T-helper 1 cell treated with Interleukin-12 subunit alpha and Interleukin-12 subunit beta and Interleukin-4 antibody, amounts not matched to agents 30 μg/mL and 1 μg/mL, for 36 hours (primary cell): ENCODE results near the gene MOCS2.

Experiments
- H3K27ac Mint-ChIP-seq: one replicate; pipeline ENCODE4 v1.8.0; 2021; ENCODE audit warnings: mild to moderate bottlenecking, mixed read lengths
- H3K27me3 Mint-ChIP-seq: one replicate; pipeline ENCODE4 v1.8.0; 2021; ENCODE audit warnings: low read depth, mixed read lengths
- H3K36me3 Mint-ChIP-seq: one replicate; pipeline ENCODE4 v1.8.0; 2021; ENCODE audit warnings: low read depth, mixed read lengths
- H3K4me1 Mint-ChIP-seq: one replicate; pipeline ENCODE4 v1.8.0; 2021; ENCODE audit warnings: low read depth, mixed read lengths
- H3K4me3 Mint-ChIP-seq: one replicate; pipeline ENCODE4 v1.8.0; 2021; ENCODE audit warnings: mild to moderate bottlenecking, moderate library complexity, mixed read lengths
- H3K9me3 Mint-ChIP-seq: one replicate; pipeline ENCODE4 v1.8.0; 2021; ENCODE audit warnings: mixed read lengths

MOCS2 gene

GRCh38 chr5:53111139-53111538 is 1.6 kb upstream of the MOCS2 start:
- peaks cover 5% of the 10 kb centered on the region for H3K36me3 Mint-ChIP-seq
- peaks cover 17% of the 10 kb centered on the region for H3K4me1 Mint-ChIP-seq
- H3K9me3 Mint-ChIP-seq: no peaks in the 10 kb centered on the region
- no peak overlapping the region for H3K4me3 Mint-ChIP-seq
- no peaks in the 10 kb centered on the region for H3K27me3 Mint-ChIP-seq
- H3K27ac Mint-ChIP-seq: no peak overlapping the region

GRCh38 chr5:53110156-53110555 is 599 bp upstream of the MOCS2 start:
- Mint-ChIP-seq H3K27me3 (no peaks in the 10 kb centered on the region), H3K4me1 (peaks cover 20% of the 10 kb centered on the region), H3K27ac (peak overlapping the region; percentile 70), H3K36me3 (peaks cover 9% of the 10 kb centered on the region), H3K9me3 (no peaks in the 10 kb centered on the region), H3K4me3 (peak overlapping the region; percentile 88)

GRCh38 chr5:53109056-53109442 is 508 bp downstream of the MOCS2 start:
- Mint-ChIP-seq H3K27ac (peak overlapping the region; percentile 77), H3K4me3 (peak overlapping the region; percentile 88), H3K27me3 (no peaks in the 10 kb centered on the region), H3K36me3 (peaks cover 10% of the 10 kb centered on the region), H3K4me1 (peaks cover 20% of the 10 kb centered on the region), H3K9me3 (no peaks in the 10 kb centered on the region)

GRCh38 chr5:53105611-53106300 is 3.8 kb downstream of the MOCS2 start:
- Mint-ChIP-seq H3K4me3 (no peak overlapping the region), H3K4me1 (peaks cover 24% of the 10 kb centered on the region), H3K27ac (no peak overlapping the region), H3K9me3 (no peaks in the 10 kb centered on the region), H3K27me3 (no peaks in the 10 kb centered on the region), H3K36me3 (peaks cover 26% of the 10 kb centered on the region)

- Mint-ChIP-seq H3K4me3 (no peak overlapping the region), H3K27ac (no peak overlapping the region), H3K27me3 (no peaks in the 10 kb centered on the region), H3K9me3 (no peaks in the 10 kb centered on the region), H3K4me1 (peaks cover 7% of the 10 kb centered on the region), H3K36me3 (peaks cover 34% of the 10 kb centered on the region)
These were observed 9.0 kb downstream of the MOCS2 start for GRCh38 chr5:53100606-53101005.

- H3K27ac Mint-ChIP-seq: no peak overlapping the region
These were observed 10.0 kb downstream of the MOCS2 start for GRCh38 chr5:53099546-53099945.

GRCh38 chr5:53095931-53096525 is 13.5 kb downstream of the MOCS2 start:
- peak overlapping the region; percentile 38 for H3K27ac Mint-ChIP-seq
- no peaks in the 10 kb centered on the region for H3K9me3 Mint-ChIP-seq
- H3K4me1 Mint-ChIP-seq: peaks cover 6% of the 10 kb centered on the region
- H3K4me3 Mint-ChIP-seq: no peak overlapping the region
- peaks cover 20% of the 10 kb centered on the region for H3K36me3 Mint-ChIP-seq
- no peaks in the 10 kb centered on the region for H3K27me3 Mint-ChIP-seq

More at GRCh38 chr5:53099546-53099945, 10.0 kb downstream of the MOCS2 start:
- Mint-ChIP-seq H3K4me1 (peaks cover 7% of the 10 kb centered on the region), H3K4me3 (no peak overlapping the region), H3K36me3 (peaks cover 34% of the 10 kb centered on the region), H3K27me3 (no peaks in the 10 kb centered on the region), H3K9me3 (no peaks in the 10 kb centered on the region)

GRCh38 chr5:53095217-53095616 is 14.3 kb downstream of the MOCS2 start:
- no peaks in the 10 kb centered on the region for H3K9me3 Mint-ChIP-seq
- peaks cover 8% of the 10 kb centered on the region for H3K4me1 Mint-ChIP-seq
- no peaks in the 10 kb centered on the region for H3K27me3 Mint-ChIP-seq
- H3K27ac Mint-ChIP-seq: no peak overlapping the region
- H3K4me3 Mint-ChIP-seq: no peak overlapping the region
- peaks cover 20% of the 10 kb centered on the region for H3K36me3 Mint-ChIP-seq

GRCh38 chr5:53092242-53092641 is 17.3 kb downstream of the MOCS2 start:
- Mint-ChIP-seq H3K36me3 (peaks cover 16% of the 10 kb centered on the region), H3K9me3 (no peaks in the 10 kb centered on the region), H3K4me1 (peaks cover 20% of the 10 kb centered on the region), H3K4me3 (no peak overlapping the region), H3K27ac (no peak overlapping the region), H3K27me3 (peaks cover 4% of the 10 kb centered on the region)

- no peaks in the 10 kb centered on the region for H3K9me3 Mint-ChIP-seq
- H3K4me3 Mint-ChIP-seq: no peak overlapping the region
- peaks cover 4% of the 10 kb centered on the region for H3K27me3 Mint-ChIP-seq
- no peak overlapping the region for H3K27ac Mint-ChIP-seq
- H3K36me3 Mint-ChIP-seq: peaks cover 21% of the 10 kb centered on the region
- H3K4me1 Mint-ChIP-seq: peaks cover 25% of the 10 kb centered on the region
These were observed 18.3 kb downstream of the MOCS2 start for GRCh38 chr5:53091289-53091688.

GRCh38 chr5:53090229-53090628 is 19.3 kb downstream of the MOCS2 start:
- Mint-ChIP-seq H3K36me3 (peaks cover 20% of the 10 kb centered on the region), H3K27me3 (peaks cover 4% of the 10 kb centered on the region), H3K9me3 (no peaks in the 10 kb centered on the region), H3K27ac (no peak overlapping the region), H3K4me1 (peaks cover 31% of the 10 kb centered on the region), H3K4me3 (peak overlapping the region; percentile 37)

GRCh38 chr5:53089481-53089991 is 20.0 kb downstream of the MOCS2 start:
- H3K4me3 Mint-ChIP-seq: peak overlapping the region; percentile 70
- peaks cover 4% of the 10 kb centered on the region for H3K27me3 Mint-ChIP-seq
- H3K9me3 Mint-ChIP-seq: no peaks in the 10 kb centered on the region
- H3K36me3 Mint-ChIP-seq: peaks cover 19% of the 10 kb centered on the region
- peaks cover 38% of the 10 kb centered on the region for H3K4me1 Mint-ChIP-seq
- peak overlapping the region; percentile 69 for H3K27ac Mint-ChIP-seq

- peaks cover 25% of the 10 kb centered on the region for H3K36me3 Mint-ChIP-seq
- no peak overlapping the region for H3K27ac Mint-ChIP-seq
- H3K4me1 Mint-ChIP-seq: peaks cover 54% of the 10 kb centered on the region
These were observed 21.9 kb downstream of the MOCS2 start for GRCh38 chr5:53087621-53088121.

GRCh38 chr5:53087171-53087570 is 22.4 kb downstream of the MOCS2 start:
- Mint-ChIP-seq H3K4me1 (peaks cover 57% of the 10 kb centered on the region), H3K36me3 (peaks cover 25% of the 10 kb centered on the region)

More at GRCh38 chr5:53087621-53088121, 21.9 kb downstream of the MOCS2 start:
- Mint-ChIP-seq H3K9me3 (no peaks in the 10 kb centered on the region), H3K4me3 (no peak overlapping the region), H3K27me3 (peaks cover 4% of the 10 kb centered on the region)

More at GRCh38 chr5:53087171-53087570, 22.4 kb downstream of the MOCS2 start:
- no peak overlapping the region for H3K4me3 Mint-ChIP-seq
- H3K27me3 Mint-ChIP-seq: peaks cover 4% of the 10 kb centered on the region
- H3K27ac Mint-ChIP-seq: no peak overlapping the region
- no peaks in the 10 kb centered on the region for H3K9me3 Mint-ChIP-seq
